Measurements from ENCODE around the gene LNX1.

The LNX1 gene

GRCh38 chr4:53531585-53532224 is 59.6 kb downstream of the LNX1 start:
- no peak for DNase-seq

DNA sequence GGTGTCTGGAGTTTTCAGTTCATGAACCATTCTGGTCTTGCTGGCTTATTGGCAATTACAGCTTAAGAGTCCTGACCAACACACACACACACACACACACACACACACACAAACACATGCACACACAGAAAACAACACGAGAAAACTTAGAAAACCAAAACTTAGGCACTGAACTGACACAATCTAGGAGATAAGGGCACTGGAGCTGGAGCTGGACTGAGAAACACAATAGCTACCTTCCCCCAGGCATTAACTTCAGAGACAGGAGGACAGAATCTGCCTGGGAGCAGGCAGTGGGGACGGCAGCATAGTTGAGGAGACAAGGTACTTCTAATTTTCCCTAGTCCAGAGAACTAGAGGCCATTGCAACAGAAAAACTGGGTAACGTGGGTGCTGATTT is 62.3 kb downstream of the LNX1 start:
- no peak for DNase-seq

- DNase-seq = no peak
Observed at GRCh38 chr4:53527930-53528329, 63.4 kb downstream of the LNX1 start.

DNA sequence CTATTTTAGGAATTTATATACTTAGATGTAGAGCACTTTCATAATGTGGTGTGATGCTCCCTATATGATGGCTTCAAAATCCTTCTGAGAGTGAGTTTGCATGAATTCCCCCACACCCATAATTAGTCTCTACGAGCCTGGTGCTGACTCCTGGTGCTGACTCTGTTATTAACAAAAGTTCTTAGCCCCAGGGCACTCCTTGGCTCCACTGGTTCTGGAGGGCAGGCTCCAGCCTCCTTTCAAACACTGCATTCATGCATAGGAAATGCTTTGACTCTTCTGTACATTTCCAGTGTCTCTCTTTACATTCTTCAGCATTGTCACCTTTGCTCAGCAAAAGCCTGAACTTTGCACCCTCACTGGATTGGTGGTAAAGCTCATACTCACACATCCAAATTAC is 64.0 kb downstream of the LNX1 start:
- no peak for DNase-seq

DNA sequence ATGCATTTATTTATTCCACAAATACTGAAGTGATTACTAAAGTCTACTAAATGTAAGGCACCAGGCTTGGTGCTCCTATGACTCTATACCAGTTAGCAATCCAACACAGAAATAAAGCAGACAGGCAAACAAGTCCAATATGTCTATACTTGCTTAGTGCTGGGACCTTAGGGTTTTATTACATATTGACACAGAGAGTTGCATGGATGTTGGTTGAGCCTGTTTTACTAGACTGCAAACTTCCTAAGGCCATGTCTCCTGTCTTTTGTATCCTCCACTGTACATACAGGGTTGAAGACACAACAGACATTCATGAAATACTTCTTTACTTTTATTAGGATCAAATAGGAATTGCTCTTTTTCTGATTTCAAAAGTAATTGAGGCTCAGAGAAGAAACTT is 69.0 kb downstream of the LNX1 start:
- DNase-seq = no peak

- no peak for DNase-seq
Observed at GRCh38 chr4:53520116-53520515, 71.2 kb downstream of the LNX1 start.

DNA sequence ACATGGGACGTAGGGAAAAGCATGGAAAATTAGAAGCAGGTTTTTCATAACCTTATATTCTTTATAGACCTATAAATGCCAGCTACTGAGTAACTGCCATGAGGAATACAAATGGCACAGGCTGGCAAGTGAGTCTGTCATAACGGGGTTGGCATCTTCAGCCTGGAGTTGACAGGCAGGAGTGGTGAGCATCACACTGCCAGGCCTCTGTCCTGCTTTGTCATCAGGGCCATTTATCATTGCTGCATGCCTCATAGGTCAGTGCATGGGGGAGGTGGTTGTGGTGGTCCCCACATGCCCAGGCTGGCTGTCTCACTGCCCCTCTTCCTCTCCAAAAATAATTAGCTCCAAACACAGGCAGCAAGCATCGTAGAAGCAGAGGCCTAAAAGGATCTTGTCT is 72.5 kb downstream of the LNX1 start:
- no peak for DNase-seq

GRCh38 chr4:53515076-53515475 is 76.2 kb downstream of the LNX1 start:
- no peak for DNase-seq

GRCh38 chr4:53514509-53514908 is 76.8 kb downstream of the LNX1 start:
- DNase-seq = no peak

- no peak for DNase-seq
Observed at GRCh38 chr4:53512608-53513007, 78.7 kb downstream of the LNX1 start.

- no peak for DNase-seq
Observed at GRCh38 chr4:53511014-53511413, 80.3 kb downstream of the LNX1 start.

GRCh38 chr4:53510321-53510720 is 81.0 kb downstream of the LNX1 start:
- DNase-seq = no peak

GRCh38 chr4:53508446-53508845 is 82.8 kb downstream of the LNX1 start:
- peak in 1 of 2 experiments; percentile 18 for DNase-seq

GRCh38 chr4:53507671-53508286 is 83.5 kb downstream of the LNX1 start:
- DNase-seq = no peak

DNA sequence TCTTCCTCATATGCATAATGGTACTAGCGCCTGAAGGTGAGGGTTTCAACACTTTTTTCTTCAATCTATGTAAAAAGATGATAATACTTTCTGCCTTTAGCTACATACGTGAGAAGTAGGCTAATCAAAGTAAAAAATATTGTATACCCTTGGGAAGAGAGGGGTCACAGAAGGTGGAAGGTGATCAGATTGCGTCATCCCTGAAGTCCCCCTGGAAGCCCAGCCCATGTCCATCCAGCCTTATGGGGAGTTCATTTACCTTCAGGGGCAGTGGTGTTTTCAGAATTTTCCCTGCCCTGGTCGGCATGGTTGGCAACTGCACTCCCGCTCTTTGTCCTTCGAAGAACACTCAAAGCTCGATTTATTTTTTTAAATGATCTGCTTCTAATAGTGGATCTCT is 84.2 kb downstream of the LNX1 start:
- DNase-seq = no peak

GRCh38 chr4:53505947-53506346 is 85.3 kb downstream of the LNX1 start:
- peak; percentile 24 to 26 for DNase-seq

DNA sequence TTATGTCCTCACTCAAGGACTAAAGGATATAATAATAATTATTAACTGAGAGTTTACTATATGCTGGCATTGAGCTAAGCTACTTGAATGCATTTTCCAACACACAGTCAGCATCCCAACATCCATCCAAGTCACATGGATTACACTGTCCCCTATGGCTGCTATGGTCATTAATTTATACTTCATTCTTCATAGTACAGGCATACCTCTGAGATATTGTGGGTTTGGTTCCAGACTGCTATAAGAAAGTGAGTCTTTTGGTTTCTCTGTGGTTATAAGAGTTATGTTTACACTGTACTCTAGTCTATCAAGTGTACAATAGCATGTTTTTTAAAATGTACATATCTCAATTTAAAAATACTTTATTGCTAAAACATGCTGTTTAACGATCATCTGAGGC is 89.2 kb downstream of the LNX1 start:
- DNase-seq = no peak

DNA sequence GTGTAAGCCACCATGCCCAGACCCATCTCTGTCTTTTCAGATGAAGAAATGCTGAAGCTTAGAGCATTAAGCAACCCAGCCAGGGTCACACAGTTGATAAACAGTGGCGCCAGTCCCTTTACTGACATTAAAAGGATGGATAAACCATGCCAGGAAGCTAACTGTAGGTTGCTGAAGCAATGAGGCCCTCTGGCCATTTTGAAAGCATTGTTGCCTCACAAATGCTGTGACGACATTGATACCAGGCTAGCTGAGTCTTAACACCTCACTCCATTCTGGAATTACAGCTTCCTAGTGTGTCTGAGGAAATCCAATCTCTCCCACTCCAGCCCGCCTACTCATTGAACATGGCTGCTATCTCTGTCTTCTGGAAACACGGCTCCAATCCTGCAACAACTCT is 89.7 kb downstream of the LNX1 start:
- DNase-seq = no peak

GRCh38 chr4:53500546-53500945 is 90.7 kb downstream of the LNX1 start:
- DNase-seq = no peak

DNA sequence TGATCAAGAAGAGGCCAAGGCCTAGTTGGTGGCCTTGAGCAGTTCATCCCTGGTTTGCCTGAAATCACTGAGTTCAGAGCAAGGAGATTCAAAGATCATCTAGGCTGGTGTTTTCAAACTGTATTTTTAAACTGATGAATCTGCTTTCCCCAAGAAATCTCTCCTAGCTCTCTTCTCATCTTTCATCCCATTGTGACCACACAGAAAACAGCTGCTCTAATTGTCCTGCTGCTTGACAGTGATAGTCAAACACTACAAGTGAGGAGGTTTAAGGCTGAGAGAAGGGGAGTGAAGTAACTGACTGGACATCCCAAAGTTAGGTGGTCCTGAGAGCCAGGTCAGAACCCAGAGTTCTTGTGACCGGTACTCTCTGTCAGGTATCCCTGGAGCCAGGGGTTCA is 91.5 kb downstream of the LNX1 start:
- no peak for DNase-seq

DNA sequence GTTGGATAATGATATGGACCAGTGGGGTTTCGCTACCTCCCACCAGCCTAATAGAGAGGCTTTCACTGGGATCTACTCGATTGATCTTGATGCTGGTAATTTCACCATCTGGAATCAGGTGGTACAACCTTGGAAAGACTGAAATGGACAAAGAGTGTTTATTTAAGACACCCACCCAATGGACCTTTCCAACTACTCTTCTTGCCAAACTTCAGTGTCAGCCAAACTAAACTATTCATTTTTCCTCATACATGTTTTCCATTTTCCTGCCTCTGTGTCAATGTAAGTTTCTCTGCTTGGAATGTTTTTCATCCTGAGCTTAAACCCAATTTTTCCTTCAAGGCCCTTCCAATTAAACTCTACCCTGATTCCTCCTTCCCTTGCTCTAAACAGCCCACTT is 92.6 kb downstream of the LNX1 start:
- no peak for DNase-seq

DNA sequence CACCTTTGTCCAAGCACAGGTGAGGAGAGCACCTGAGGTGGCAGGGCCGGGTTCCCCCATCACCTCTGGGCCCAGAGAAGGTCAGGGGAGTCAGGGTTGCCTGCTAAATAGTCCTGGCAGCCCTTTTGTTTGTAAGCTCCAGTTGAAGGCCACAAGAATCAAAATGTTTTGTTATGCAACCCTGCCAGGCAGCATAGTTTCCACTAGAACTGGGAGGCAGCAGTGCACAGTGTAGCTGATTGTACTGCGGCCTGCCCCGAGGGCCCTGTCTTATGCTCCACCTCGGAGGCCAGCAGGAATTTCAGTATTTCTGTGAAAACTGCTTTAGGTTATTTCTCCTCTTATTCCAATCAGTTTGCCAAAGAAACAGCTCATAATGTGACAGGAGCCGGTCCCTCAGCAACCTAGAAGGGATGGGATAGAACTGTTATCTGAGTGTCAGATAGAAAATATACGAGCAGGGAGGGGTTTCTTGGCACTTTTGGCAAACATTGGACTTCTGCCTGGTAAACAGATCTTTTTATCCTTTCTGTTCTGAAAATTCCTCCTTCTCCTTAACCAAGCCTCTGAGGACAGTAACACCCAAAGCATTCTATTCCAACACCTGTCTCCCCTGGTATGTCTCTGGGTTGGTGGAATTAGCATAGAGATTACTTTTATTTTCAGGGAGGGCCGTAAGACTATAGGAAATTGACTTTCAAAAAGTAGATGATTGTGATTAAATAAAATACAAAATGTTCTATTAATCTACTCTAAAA is 93.6 kb downstream of the LNX1 start:
- DNase-seq = no peak

GRCh38 chr4:53494851-53495250 is 96.4 kb downstream of the LNX1 start:
- no peak for DNase-seq

- DNase-seq = peak; percentile 89 to 92
Observed at GRCh38 chr4:53490965-53491622, 100.2 kb downstream of the LNX1 start.

Measured in Kasumi-1 (cell line).